Lower leg skin (tissue), 4 donors: Measurements from ENCODE around the gene BBS9. TPM values are rescaled to one million over a fixed set of nuclear protein-coding genes. Genes with fewer than 3 reads are reported as not detected.

ENCODE experiments used
- DNase-seq, 2 donors: peaks; one replicate each; pipeline ENCODE4 v3.0.0-alpha.2; 2019; ENCODE audit warnings: low spot score in 2 of 2
- H3K4me3 ChIP-seq: fragments of 200-600 bp; sonication (generic); 2 replicates; pipeline ENCODE4 v1.5.1; 2017; ENCODE audit warnings: mild to moderate bottlenecking, low read depth; ENCODE audit not compliant: poor library complexity, severe bottlenecking
- POLR2A ChIP-seq, 2 donors: fragments of 450-650 bp; IDR thresholded peaks; one replicate each; pipeline ENCODE4 v1.6.1; 2016 to 2017; ENCODE audit warnings: antibody characterized with exemption in 2 of 2, mild to moderate bottlenecking in 1 of 2, moderate library complexity in 1 of 2
- WGBS, 2 donors: methylation state at CpG; one replicate each; pipeline ENCODE4 v1.1.5; 2018; 5-methylcytosine and 5-hydroxymethylcytosine counted together
- intact Hi-C: fragments of 100-400 bp; cut with DNase I; formaldehyde crosslinking; loops from one replicate; pipeline ENCODE4 v1.15.0; 2023; ENCODE audit warnings: low total_unique reads
- total RNA-seq, 4 donors: library from RNA; depleted of rRNA; stranded (reverse); fragments of >200 nt; gene quantifications; one replicate each; pipeline ENCODE4 v1.1.0, GENCODE V29; 2016
- TF ChIP-seq, protein P1 (sequence below), 3 donors: fragments of 450-650 bp; IDR thresholded peaks; one replicate each; pipeline ENCODE4 v1.5.1; 2016; ENCODE audit warnings: antibody characterized with exemption in 3 of 3, mild to moderate bottlenecking in 3 of 3, moderate library complexity in 2 of 3

Gene BBS9
- total RNA-seq, 4 donors from 2014 or later, result 10.1 to 25.1 (median 11.2) TPM

- no peak for DNase-seq
- TF ChIP-seq, protein P1, sequence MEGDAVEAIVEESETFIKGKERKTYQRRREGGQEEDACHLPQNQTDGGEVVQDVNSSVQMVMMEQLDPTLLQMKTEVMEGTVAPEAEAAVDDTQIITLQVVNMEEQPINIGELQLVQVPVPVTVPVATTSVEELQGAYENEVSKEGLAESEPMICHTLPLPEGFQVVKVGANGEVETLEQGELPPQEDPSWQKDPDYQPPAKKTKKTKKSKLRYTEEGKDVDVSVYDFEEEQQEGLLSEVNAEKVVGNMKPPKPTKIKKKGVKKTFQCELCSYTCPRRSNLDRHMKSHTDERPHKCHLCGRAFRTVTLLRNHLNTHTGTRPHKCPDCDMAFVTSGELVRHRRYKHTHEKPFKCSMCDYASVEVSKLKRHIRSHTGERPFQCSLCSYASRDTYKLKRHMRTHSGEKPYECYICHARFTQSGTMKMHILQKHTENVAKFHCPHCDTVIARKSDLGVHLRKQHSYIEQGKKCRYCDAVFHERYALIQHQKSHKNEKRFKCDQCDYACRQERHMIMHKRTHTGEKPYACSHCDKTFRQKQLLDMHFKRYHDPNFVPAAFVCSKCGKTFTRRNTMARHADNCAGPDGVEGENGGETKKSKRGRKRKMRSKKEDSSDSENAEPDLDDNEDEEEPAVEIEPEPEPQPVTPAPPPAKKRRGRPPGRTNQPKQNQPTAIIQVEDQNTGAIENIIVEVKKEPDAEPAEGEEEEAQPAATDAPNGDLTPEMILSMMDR (IDR thresholded peaks at IDR 0.05), result no peak
- no peak for TF ChIP-seq POLR2A (IDR thresholded peaks at IDR 0.05)
- 86 to 97% methylated on average over 4 of the region's 4 CpGs for WGBS, 2 donors
- intact Hi-C loops, result no loop called here
- no peak overlapping the region for H3K4me3 ChIP-seq
These were observed 90.9 kb downstream of the BBS9 start for GRCh38 chr7:33220231-33220630.

DNA sequence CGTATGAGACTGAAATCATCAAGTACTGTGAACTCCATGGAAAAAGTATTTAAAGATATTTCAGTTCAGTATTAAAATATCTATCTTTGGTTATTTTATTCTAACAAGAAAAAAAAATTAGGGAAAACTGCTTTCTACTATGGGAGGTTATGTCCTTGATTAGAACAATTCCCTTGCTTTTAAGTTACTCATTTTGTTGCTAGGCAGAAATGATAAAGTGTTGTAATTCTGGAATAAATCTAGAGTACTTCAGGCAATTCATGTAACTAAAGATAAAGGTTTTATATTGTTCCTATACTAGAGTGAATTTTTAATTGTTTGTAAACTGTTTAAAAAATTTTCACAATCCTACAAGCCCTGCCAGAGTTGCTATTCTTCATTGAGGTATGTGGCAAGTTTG is 92.0 kb downstream of the BBS9 start:
- intact Hi-C loops, result no loop called here
- 97 to 98% methylated on average over 1 of the region's 1 CpG for WGBS, 2 donors
- no peak for TF ChIP-seq POLR2A (IDR thresholded peaks at IDR 0.05)
- TF ChIP-seq, protein P1 (IDR thresholded peaks at IDR 0.05), result no peak
- no peak for DNase-seq
- H3K4me3 ChIP-seq, result no peak overlapping the region

DNA sequence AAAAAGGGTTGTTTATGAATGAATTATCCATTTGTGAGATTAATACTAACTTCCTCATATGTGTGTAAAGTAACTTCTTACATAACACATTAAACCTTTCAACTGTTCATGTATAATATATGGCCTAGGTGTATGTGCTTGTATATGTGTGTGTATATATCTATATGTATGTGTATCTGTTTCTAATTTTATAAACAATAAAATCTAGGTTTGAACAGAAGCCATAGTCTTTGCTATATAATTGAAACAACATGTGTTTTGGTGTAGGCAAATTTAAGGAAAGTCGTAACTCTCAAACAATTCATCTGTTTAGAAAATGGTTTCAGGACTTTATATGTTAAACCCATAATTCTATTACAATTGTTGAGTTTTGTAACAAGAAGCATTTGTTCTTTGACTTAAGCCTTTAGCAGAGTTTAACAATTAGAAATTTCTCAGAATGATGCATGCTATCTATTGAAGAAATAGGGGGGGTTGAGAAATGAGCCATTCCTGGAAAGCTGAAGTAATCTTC is 103.3 kb downstream of the BBS9 start:
- intact Hi-C loops, result no loop called here
- 87 to 89% methylated on average over 1 of the region's 1 CpG for WGBS, 2 donors
- TF ChIP-seq, protein P1 (IDR thresholded peaks at IDR 0.05), result no peak
- no peak for TF ChIP-seq POLR2A (IDR thresholded peaks at IDR 0.05)
- H3K4me3 ChIP-seq, result no peak overlapping the region
- no peak for DNase-seq

DNA sequence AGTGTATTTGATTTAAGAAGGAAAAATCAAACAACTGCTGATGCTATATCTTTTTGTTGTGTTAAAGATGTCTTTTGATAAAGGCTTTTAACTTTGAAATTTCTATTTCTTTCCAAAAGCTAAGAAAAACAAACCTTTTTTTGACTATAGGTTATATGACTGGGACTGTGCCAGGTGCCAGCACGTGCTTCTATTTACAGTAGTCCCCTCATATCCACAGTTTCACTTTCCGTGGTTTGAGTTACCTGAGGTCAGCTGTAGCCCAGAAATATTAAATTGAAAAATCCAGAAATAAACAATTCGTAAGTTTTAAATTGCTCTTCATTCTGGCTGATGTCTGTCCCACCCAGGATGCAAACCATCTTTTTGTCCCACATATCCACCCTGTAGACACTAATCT is 104.3 kb downstream of the BBS9 start:
- DNase-seq, result no peak
- TF ChIP-seq POLR2A (IDR thresholded peaks at IDR 0.05), result no peak
- TF ChIP-seq, protein P1 (IDR thresholded peaks at IDR 0.05), result no peak
- WGBS, 2 donors, result 77 to 81% methylated on average over 3 of the region's 3 CpGs
- H3K4me3 ChIP-seq, result no peak overlapping the region
- intact Hi-C loops, result no loop called here

DNA sequence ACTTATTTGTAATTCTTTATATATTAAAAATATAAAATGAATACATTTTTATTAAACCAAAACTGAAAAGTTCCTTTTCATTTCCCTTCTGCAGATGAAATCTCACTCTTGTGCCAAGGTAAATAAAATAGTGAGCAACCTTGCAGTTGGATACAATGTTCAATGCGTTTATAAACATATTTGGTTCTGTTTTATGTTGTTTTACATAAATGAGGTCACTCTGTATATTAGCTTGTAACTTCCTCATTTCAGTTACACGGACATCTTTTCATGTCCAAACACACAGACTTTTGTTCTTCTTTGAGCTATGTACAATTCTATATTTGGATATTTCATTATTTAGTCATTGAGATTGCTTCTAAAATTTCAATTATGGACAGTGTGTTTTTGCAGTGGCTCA is 107.7 kb downstream of the BBS9 start:
- 67 to 71% methylated on average over 2 of the region's 2 CpGs for WGBS, 2 donors

More for the DNA sequence above, 107.7 kb downstream of the BBS9 start:
- H3K4me3 ChIP-seq, result no peak overlapping the region
- intact Hi-C loops, result no loop called here
- DNase-seq, result no peak
- no peak for TF ChIP-seq POLR2A (IDR thresholded peaks at IDR 0.05)
- TF ChIP-seq, protein P1 (IDR thresholded peaks at IDR 0.05), result no peak
